GM23338 (cell line): ENCODE measurements around the gene TWIST2. TPM values are rescaled to one million over a fixed set of nuclear protein-coding genes. Genes with fewer than 3 reads are reported as not detected.

Source experiments
- ATAC-seq: fragments of 200-7000 bp; cut with Tn5 transposase; 3 replicates; pipeline ENCODE4 v1.9.1; 2020
- DNase-seq: peaks from one replicate; pipeline ENCODE4 v3.0.0-alpha.2; 2015; ENCODE audit warnings: low spot score
- H2AFZ ChIP-seq: fragments of 200-600 bp; sonication (generic); 2 replicates; pipeline ENCODE4 v1.8.0; 2016; ENCODE audit warnings: antibody characterized with exemption, mild to moderate bottlenecking, moderate library complexity
- H3F3A ChIP-seq: fragments of 200-600 bp; sonication (generic); replicated peaks from 2 replicates; pipeline ENCODE4 v1.8.0; 2017; ENCODE audit warnings: antibody characterized with exemption, mixed run types, low read depth
- H3K27ac ChIP-seq: fragments of 200-600 bp; sonication (generic); 2 replicates; pipeline ENCODE4 v1.6.1; 2016; ENCODE audit warnings: low read depth
- H3K27me3 ChIP-seq: fragments of 200-600 bp; sonication (generic); 2 replicates; pipeline ENCODE4 v1.8.0; 2016; ENCODE audit warnings: mild to moderate bottlenecking, mixed run types, moderate library complexity; ENCODE audit not compliant: insufficient read depth
- H3K36me3 ChIP-seq: fragments of 200-600 bp; sonication (generic); 2 replicates; pipeline ENCODE4 v1.8.0; 2016; ENCODE audit warnings: mild to moderate bottlenecking; ENCODE audit not compliant: insufficient read depth
- H3K4me1 ChIP-seq: fragments of 200-600 bp; sonication (generic); 2 replicates; pipeline ENCODE4 v1.8.0; 2016; ENCODE audit warnings: mild to moderate bottlenecking, moderate library complexity; ENCODE audit not compliant: insufficient read depth
- H3K4me2 ChIP-seq: fragments of 200-600 bp; sonication (generic); 2 replicates; pipeline ENCODE4 v1.7.1; 2017; ENCODE audit warnings: mixed run types
- H3K4me3 ChIP-seq: fragments of 200-600 bp; sonication (generic); 2 replicates; pipeline ENCODE4 v1.6.1; 2016; ENCODE audit warnings: mixed run types
- H3K79me2 ChIP-seq: fragments of 200-600 bp; sonication (generic); replicated peaks from 2 replicates; pipeline ENCODE4 v1.8.0; 2017; ENCODE audit warnings: mild to moderate bottlenecking; ENCODE audit not compliant: insufficient read depth
- H3K9me2 ChIP-seq: fragments of 200-600 bp; sonication (generic); 2 replicates; pipeline ENCODE4 v1.8.0; 2017; ENCODE audit not compliant: insufficient read depth
- H4K20me1 ChIP-seq: fragments of 200-600 bp; sonication (generic); replicated peaks from 2 replicates; pipeline ENCODE4 v1.8.0; 2017; ENCODE audit warnings: mild to moderate bottlenecking; ENCODE audit not compliant: insufficient read depth
- H3K27ac Mint-ChIP-seq: 2 replicates; pipeline ENCODE4 v1.8.0; 2020; ENCODE audit warnings: inconsistent platforms, mild to moderate bottlenecking, moderate library complexity, mixed read lengths
- H3K27me3 Mint-ChIP-seq: 3 replicates; pipeline ENCODE4 v1.8.0; 2022; ENCODE audit warnings: low read depth, mild to moderate bottlenecking, moderate library complexity, mixed read lengths, inconsistent platforms; ENCODE audit not compliant: insufficient read depth, poor library complexity
- H3K36me3 Mint-ChIP-seq: 3 replicates; pipeline ENCODE4 v1.8.0; 2021; ENCODE audit warnings: low read depth, mild to moderate bottlenecking, inconsistent platforms, moderate library complexity, mixed read lengths
- H3K4me1 Mint-ChIP-seq: 3 replicates; pipeline ENCODE4 v1.8.0; 2020; ENCODE audit warnings: mild to moderate bottlenecking, inconsistent platforms, mixed read lengths
- H3K4me3 Mint-ChIP-seq: 3 replicates; pipeline ENCODE4 v1.8.0; 2021; ENCODE audit warnings: moderate library complexity, mild to moderate bottlenecking, inconsistent platforms, mixed read lengths
- H3K9me3 Mint-ChIP-seq: 3 replicates; pipeline ENCODE4 v1.8.0; 2020; ENCODE audit warnings: moderate library complexity, mild to moderate bottlenecking, inconsistent platforms, mixed read lengths
- EZH2phosphoT487 ChIP-seq: fragments of 200-600 bp; sonication (generic); IDR thresholded peaks from one replicate; pipeline ENCODE4 v1.8.1; 2018; ENCODE audit warnings: antibody characterized with exemption; ENCODE audit not compliant: unreplicated experiment
- REST ChIP-seq: IDR thresholded peaks from one replicate; pipeline ENCODE4 v1.6.1; 2018; ENCODE audit warnings: antibody characterized with exemption; ENCODE audit not compliant: unreplicated experiment
- ZNF462 ChIP-seq: fragments of 250-450 bp; sonication (Bioruptor Pico); IDR thresholded peaks from 2 replicates; pipeline ENCODE4 v1.5.0; 2020; ENCODE audit warnings: mild to moderate bottlenecking, moderate library complexity
- polyA plus RNA-seq: library from polyadenylated mRNA; unstranded; fragments of >200 nt; fragmentation: Nextera tagmentation; extraction: Ambion mirVana; gene quantifications from 2 replicates; pipeline ENCODE4 v1.2.1, GENCODE V29; 2016
- total RNA-seq: library from RNA; depleted of rRNA; stranded (reverse); fragments of >200 nt; shearing (Covaris generic); gene quantifications from 2 replicates; pipeline ENCODE4 v1.2.3, GENCODE V29; 2014

TWIST2 gene
- total and polyA plus RNA-seq, 2 experiments from 2014 or later: 7.0 to 12.5 TPM

- TF ChIP-seq ZNF462 (CRISPR knock-in tag) (no peak), EZH2phosphoT487 (no peak)
Observed at GRCh38 chr2:238865015-238865719, 17.3 kb downstream of the TWIST2 start (continued).

GRCh38 chr2:238865744-238866355, 18.0 kb downstream of the TWIST2 start:
- ATAC-seq (no peak), DNase-seq (no peak)
- H3K4me2 ChIP-seq: no peak overlapping the region
- H3K27ac ChIP-seq: no peak overlapping the region
- peaks cover 8% of the 10 kb centered on the region; the same call in 1 of the 2 replicates for H3K4me1 ChIP-seq
- H4K20me1 ChIP-seq: no peaks in the 10 kb centered on the region; the same call in none of the 2 replicates
- H3K79me2 ChIP-seq: no peaks in the 10 kb centered on the region
- no peaks in the 10 kb centered on the region for H3F3A ChIP-seq
- H3K36me3 ChIP-seq: no peaks in the 10 kb centered on the region
- Mint-ChIP-seq H3K4me1 (peaks cover 17% of the 10 kb centered on the region), H3K27ac (no peak overlapping the region), H3K4me3 (no peak overlapping the region), H3K36me3 (no peaks in the 10 kb centered on the region), H3K9me3 (peaks cover 4% of the 10 kb centered on the region; the same call in 2 of the 3 replicates), H3K27me3 (peaks cover 5% of the 10 kb centered on the region)
- no peaks in the 10 kb centered on the region for H3K27me3 ChIP-seq
- H3K9me2 ChIP-seq: no peaks in the 10 kb centered on the region
- no peak overlapping the region for H2AFZ ChIP-seq
- H3K4me3 ChIP-seq: no peak overlapping the region
- TF ChIP-seq REST: no peak
- no peak for TF ChIP-seq ZNF462 (CRISPR knock-in tag)
